ENCODE measurements around the gene HEXIM1. TPM values are rescaled to one million over a fixed set of nuclear protein-coding genes. Genes with fewer than 3 reads are reported as not detected.

Gene HEXIM1
- total RNA-seq, 1 donor from 2014 or later = 23.7 TPM

DNA sequence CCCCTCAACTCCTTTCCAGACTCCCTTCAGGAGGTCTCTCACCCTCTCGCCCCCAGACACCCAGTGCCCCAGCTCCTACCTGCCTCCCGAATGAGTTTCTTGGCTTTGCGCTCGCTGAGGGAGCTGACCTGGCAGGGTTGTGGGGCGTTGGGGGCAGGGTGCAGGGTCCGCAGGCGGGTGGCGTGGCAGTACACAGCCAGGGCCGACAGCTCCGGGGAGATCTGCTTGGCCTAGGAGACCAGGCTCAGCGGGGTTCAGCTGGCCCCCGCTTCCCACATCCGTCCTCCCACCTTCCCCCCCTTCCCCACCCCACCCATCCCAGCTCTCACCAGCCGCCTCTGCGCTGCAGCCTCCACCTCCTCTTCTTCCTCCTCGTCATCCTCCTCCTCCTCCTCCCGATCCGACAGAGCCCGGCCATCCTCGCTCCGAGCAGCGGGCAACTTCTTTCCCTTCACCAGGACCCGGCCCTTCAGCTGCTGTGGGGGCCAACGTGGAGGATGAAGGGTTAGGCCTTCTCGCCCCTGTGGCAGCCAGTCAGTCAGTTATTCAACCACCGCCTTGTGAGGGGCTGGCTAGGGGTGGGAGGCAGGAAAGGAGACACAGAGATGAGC, 33.2 kb upstream of the HEXIM1 start:
- intact Hi-C loops (cut with DNase I) = no loop called here
- no peaks in the 10 kb centered on the region for H3K27me3 ChIP-seq
- peaks cover 61 to 80% of the 10 kb centered on the region in 2 donors for H3K36me3 ChIP-seq
- TF ChIP-seq CTCF (IDR thresholded peaks at IDR 0.05) = no peak
- no peak for DNase-seq (ENCODE audit: low spot score in 2 of 2)
- H3K27ac ChIP-seq = peak overlapping the region; percentile 81
- H3K9me3 ChIP-seq = no peaks in the 10 kb centered on the region
- no peak overlapping the region for H3K4me3 ChIP-seq
- peaks cover 8 to 24% of the 10 kb centered on the region in 2 donors for H3K4me1 ChIP-seq

DNA sequence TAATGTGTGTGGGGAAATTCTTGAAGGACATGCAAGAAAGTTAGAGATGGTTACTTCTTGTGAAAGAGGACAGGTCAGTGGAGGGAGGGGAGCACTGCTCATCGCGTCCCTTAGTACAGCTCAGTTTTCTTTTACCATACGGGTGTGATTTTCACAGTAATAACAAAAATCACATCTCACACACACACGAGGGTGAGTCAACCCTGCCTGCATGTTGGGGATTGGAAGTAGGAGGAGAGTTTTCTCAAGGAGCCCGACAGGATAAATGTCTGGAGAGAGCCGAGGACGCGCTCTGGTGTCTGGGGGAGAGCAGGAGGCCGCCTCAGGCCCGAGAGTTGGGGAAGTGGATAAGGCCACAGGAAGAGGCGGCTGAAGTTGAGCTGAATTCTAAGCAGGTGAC, 32.4 kb upstream of the HEXIM1 start:
- no peaks in the 10 kb centered on the region for H3K27me3 ChIP-seq
- peak overlapping the region; percentile 41 to 81 for H3K27ac ChIP-seq
- TF ChIP-seq CTCF (IDR thresholded peaks at IDR 0.05) = no peak
- no peak overlapping the region for H3K4me3 ChIP-seq
- H3K4me1 ChIP-seq = peaks cover 3 to 17% of the 10 kb centered on the region in 2 donors
- intact Hi-C loops (cut with DNase I) = no loop called here
- DNase-seq (ENCODE audit: low spot score in 2 of 2) = no peak
- H3K36me3 ChIP-seq = peaks cover 68 to 88% of the 10 kb centered on the region in 2 donors
- H3K9me3 ChIP-seq = no peaks in the 10 kb centered on the region

- H3K9me3 ChIP-seq = no peaks in the 10 kb centered on the region
- no peaks in the 10 kb centered on the region for H3K27me3 ChIP-seq
- no peak overlapping the region for H3K4me3 ChIP-seq
- intact Hi-C loops (cut with DNase I) = no loop called here
- no peak for TF ChIP-seq CTCF (IDR thresholded peaks at IDR 0.05)
- peaks cover 0 to 10% of the 10 kb centered on the region in 2 donors for H3K4me1 ChIP-seq
- H3K36me3 ChIP-seq = peaks cover 68 to 90% of the 10 kb centered on the region in 2 donors
- no peak for DNase-seq (ENCODE audit: low spot score in 2 of 2)
- peak overlapping the region; percentile 41 to 81 for H3K27ac ChIP-seq
These were observed 31.8 kb upstream of the HEXIM1 start for GRCh38 chr17:45116434-45117016.

- Histone ChIP-seq H3K4me3 (no peak overlapping the region), H3K27me3 (no peaks in the 10 kb centered on the region), H3K9me3 (no peaks in the 10 kb centered on the region), H3K36me3 (peaks cover 67 to 85% of the 10 kb centered on the region in 2 donors), H3K27ac (no peak overlapping the region), H3K4me1 (peaks cover 5 to 9% of the 10 kb centered on the region in 2 donors)
- intact Hi-C loops (cut with DNase I) = no loop called here
- no peak for TF ChIP-seq CTCF (IDR thresholded peaks at IDR 0.05)
- DNase-seq (ENCODE audit: low spot score in 2 of 2) = no peak
These were observed 30.9 kb upstream of the HEXIM1 start for GRCh38 chr17:45117334-45117733.

- no peaks in the 10 kb centered on the region for H3K9me3 ChIP-seq
- intact Hi-C loops (cut with DNase I) = no loop called here
- peak overlapping the region in 1 of 2 donors; percentile 2 for H3K27ac ChIP-seq
- H3K36me3 ChIP-seq = peaks cover 60 to 78% of the 10 kb centered on the region in 2 donors
- H3K27me3 ChIP-seq = no peaks in the 10 kb centered on the region
- H3K4me1 ChIP-seq = peaks cover 5 to 13% of the 10 kb centered on the region in 2 donors
- no peak overlapping the region for H3K4me3 ChIP-seq
- DNase-seq (ENCODE audit: low spot score in 2 of 2) = peak in 1 of 2 donors; percentile 59
- TF ChIP-seq CTCF (IDR thresholded peaks at IDR 0.05) = no peak
These were observed 30.2 kb upstream of the HEXIM1 start for GRCh38 chr17:45117848-45118646.

Measured in ascending aorta (tissue), 2 donors.